GM12872 (cell line): ENCODE data around the gene CALML6.

ENCODE experiments used
- CTCF ChIP-seq: IDR thresholded peaks from 3 replicates; pipeline ENCODE4 v1.5.1; 2011; ENCODE audit warnings: low read depth, mild to moderate bottlenecking, low read length, moderate library complexity; ENCODE audit not compliant: insufficient read depth

CALML6 gene

GRCh38 chr1:1917304-1917976 lies 2.4 kb downstream of the CALML6 start:
- TF ChIP-seq CTCF = no peak

- no peak for TF ChIP-seq CTCF
Measured at GRCh38 chr1:1917995-1918900, 3.2 kb downstream of the CALML6 start.

GRCh38 chr1:1918901-1919303 lies 3.8 kb downstream of the CALML6 start, which contains the start of gene TMEM52:
TSS of gene TMEM52 (minus strand) at chr1:1919279. CDS start at chr1:1919265, 14 bp downstream.
- no peak for TF ChIP-seq CTCF

- no peak for TF ChIP-seq CTCF
Measured at GRCh38 chr1:1919304-1920056, 4.4 kb downstream of the CALML6 start.

- TF ChIP-seq CTCF = no peak
Measured at GRCh38 chr1:1920057-1920607, 5.1 kb downstream of the CALML6 start.

- no peak for TF ChIP-seq CTCF
Measured at GRCh38 chr1:1920608-1921458, 5.8 kb downstream of the CALML6 start.
